ENCODE measurements around the gene AP3S1. TPM values are rescaled to one million over a fixed set of nuclear protein-coding genes. Genes with fewer than 3 reads are reported as not detected.

Gene AP3S1
- total and polyA plus RNA-seq, 2 of the 13 experiments (the other 11 are each of a cell fraction or from before 2014, with no cell fraction given): 50.5 to 85.9 TPM

DNA sequence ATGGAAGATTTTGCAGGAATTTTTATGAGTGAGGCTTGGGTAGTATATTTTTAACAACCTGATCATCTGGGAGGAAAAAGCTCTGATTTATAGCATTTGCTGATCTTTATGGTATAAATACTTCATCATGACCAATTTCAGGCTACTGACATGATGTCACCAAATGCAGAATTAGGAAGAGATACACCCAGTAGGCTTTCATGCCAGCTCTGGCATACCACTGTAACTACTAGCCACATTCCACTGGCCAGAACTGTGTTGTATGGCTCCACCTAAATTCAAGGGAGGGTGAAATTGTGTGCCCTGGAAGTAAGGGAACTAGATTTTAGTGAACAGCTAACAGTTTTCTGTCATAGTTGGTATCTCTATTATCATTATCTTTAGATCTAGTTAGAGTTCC, 17.6 kb downstream of the AP3S1 start (continued):
- TF ChIP-seq, protein P1, sequence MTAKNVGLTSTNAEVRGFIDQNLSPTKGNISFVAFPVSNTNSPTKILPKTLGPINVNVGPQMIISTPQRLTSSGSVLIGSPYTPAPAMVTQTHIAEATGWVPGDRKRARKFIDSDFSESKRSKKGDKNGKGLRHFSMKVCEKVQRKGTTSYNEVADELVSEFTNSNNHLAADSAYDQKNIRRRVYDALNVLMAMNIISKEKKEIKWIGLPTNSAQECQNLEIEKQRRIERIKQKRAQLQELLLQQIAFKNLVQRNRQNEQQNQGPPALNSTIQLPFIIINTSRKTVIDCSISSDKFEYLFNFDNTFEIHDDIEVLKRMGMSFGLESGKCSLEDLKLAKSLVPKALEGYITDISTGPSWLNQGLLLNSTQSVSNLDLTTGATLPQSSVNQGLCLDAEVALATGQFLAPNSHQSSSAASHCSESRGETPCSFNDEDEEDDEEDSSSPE (CRISPR knock-in tag; IDR thresholded peaks at IDR 0.05): no peak
- no peak for TF ChIP-seq SRSF4 (IDR thresholded peaks at IDR 0.05; ENCODE audit: low read depth, low read length, poor library complexity, severe bottlenecking)
- TF ChIP-seq ZNF891 (CRISPR knock-in tag; IDR thresholded peaks at IDR 0.05): no peak
- no peak for TF ChIP-seq CCDC6 (CRISPR knock-in tag; IDR thresholded peaks at IDR 0.05)
- TF ChIP-seq, protein P2, sequence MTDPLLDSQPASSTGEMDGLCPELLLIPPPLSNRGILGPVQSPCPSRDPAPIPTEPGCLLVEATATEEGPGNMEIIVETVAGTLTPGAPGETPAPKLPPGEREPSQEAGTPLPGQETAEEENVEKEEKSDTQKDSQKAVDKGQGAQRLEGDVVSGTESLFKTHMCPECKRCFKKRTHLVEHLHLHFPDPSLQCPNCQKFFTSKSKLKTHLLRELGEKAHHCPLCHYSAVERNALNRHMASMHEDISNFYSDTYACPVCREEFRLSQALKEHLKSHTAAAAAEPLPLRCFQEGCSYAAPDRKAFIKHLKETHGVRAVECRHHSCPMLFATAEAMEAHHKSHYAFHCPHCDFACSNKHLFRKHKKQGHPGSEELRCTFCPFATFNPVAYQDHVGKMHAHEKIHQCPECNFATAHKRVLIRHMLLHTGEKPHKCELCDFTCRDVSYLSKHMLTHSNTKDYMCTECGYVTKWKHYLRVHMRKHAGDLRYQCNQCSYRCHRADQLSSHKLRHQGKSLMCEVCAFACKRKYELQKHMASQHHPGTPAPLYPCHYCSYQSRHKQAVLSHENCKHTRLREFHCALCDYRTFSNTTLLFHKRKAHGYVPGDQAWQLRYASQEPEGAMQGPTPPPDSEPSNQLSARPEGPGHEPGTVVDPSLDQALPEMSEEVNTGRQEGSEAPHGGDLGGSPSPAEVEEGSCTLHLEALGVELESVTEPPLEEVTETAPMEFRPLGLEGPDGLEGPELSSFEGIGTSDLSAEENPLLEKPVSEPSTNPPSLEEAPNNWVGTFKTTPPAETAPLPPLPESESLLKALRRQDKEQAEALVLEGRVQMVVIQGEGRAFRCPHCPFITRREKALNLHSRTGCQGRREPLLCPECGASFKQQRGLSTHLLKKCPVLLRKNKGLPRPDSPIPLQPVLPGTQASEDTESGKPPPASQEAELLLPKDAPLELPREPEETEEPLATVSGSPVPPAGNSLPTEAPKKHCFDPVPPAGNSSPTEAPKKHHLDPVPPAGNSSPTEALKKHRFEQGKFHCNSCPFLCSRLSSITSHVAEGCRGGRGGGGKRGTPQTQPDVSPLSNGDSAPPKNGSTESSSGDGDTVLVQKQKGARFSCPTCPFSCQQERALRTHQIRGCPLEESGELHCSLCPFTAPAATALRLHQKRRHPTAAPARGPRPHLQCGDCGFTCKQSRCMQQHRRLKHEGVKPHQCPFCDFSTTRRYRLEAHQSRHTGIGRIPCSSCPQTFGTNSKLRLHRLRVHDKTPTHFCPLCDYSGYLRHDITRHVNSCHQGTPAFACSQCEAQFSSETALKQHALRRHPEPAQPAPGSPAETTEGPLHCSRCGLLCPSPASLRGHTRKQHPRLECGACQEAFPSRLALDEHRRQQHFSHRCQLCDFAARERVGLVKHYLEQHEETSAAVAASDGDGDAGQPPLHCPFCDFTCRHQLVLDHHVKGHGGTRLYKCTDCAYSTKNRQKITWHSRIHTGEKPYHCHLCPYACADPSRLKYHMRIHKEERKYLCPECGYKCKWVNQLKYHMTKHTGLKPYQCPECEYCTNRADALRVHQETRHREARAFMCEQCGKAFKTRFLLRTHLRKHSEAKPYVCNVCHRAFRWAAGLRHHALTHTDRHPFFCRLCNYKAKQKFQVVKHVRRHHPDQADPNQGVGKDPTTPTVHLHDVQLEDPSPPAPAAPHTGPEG (CRISPR knock-in tag; IDR thresholded peaks at IDR 0.05): no peak
- no peak for TF ChIP-seq STAG1 (CRISPR knock-in tag; IDR thresholded peaks at IDR 0.05)
- no peak for TF ChIP-seq ZNF776 (CRISPR knock-in tag; IDR thresholded peaks at IDR 0.05)

All from HepG2 (cell line).